GM11168 (cell line): ENCODE measurements around the gene FOXRED1.
"Not testable (repeated sequence)": the region's sequence is repeated elsewhere in the genome, so short reads cannot be mapped to it uniquely, and the experiment has no call there.

Experiments used
- in situ Hi-C: fragments of 300-500 bp; cut with MboI; formaldehyde crosslinking; loops from one replicate; pipeline ENCODE4 v1.12.0; 2022; ENCODE audit warnings: low sequenced_read_pairs; ENCODE audit not compliant: unreplicated experiment

The FOXRED1 gene

GRCh38 chr11:126268708-126269579, at the start of gene FOXRED1, which contains the start of gene SRPRA:
Gene FOXRED1, plus strand, starts transcription at chr11:126269154. Its CDS starts 53 bp downstream, at chr11:126269207.
Gene SRPRA, minus strand, starts transcription at chr11:126268895. Its CDS starts 91 bp downstream, at chr11:126268804.
- in situ Hi-C loops: no loop called here

- in situ Hi-C loops: no loop called here
Measured at GRCh38 chr11:126219547-126219946, 49.4 kb upstream of the FOXRED1 start.

- in situ Hi-C loops: no loop called here
Measured at GRCh38 chr11:126224647-126225294, 44.2 kb upstream of the FOXRED1 start.

GRCh38 chr11:126225295-126225665, 43.7 kb upstream of the FOXRED1 start:
- in situ Hi-C loops: no loop called here

- in situ Hi-C loops: no loop called here
Measured at GRCh38 chr11:126226334-126227084, 42.4 kb upstream of the FOXRED1 start.

GRCh38 chr11:126229858-126230540, 39.0 kb upstream of the FOXRED1 start:
- in situ Hi-C loops: no loop called here

- in situ Hi-C loops: no loop called here
Measured at GRCh38 chr11:126231725-126232459, 37.1 kb upstream of the FOXRED1 start.

GRCh38 chr11:126232683-126233082, 36.3 kb upstream of the FOXRED1 start:
- in situ Hi-C loops: no loop called here

GRCh38 chr11:126233391-126233790, 35.6 kb upstream of the FOXRED1 start:
- in situ Hi-C loops: no loop called here

GRCh38 chr11:126246636-126247035, 22.3 kb upstream of the FOXRED1 start:
- in situ Hi-C loops: no loop called here

- in situ Hi-C loops: no loop called here
Measured at GRCh38 chr11:126253265-126253664, 15.7 kb upstream of the FOXRED1 start.

- in situ Hi-C loops: no loop called here
Measured at GRCh38 chr11:126254819-126255218, 14.1 kb upstream of the FOXRED1 start.

- in situ Hi-C loops: not testable (repeated sequence)
Measured at GRCh38 chr11:126255507-126255906, 13.4 kb upstream of the FOXRED1 start.

- in situ Hi-C loops: no loop called here
Measured at GRCh38 chr11:126256216-126256615, 12.7 kb upstream of the FOXRED1 start.

- in situ Hi-C loops: no loop called here
Measured at GRCh38 chr11:126257144-126257543, 11.8 kb upstream of the FOXRED1 start.

- in situ Hi-C loops: no loop called here
Measured at GRCh38 chr11:126257764-126258163, 11.2 kb upstream of the FOXRED1 start.

GRCh38 chr11:126262216-126262615, 6.7 kb upstream of the FOXRED1 start:
- in situ Hi-C loops: no loop called here

GRCh38 chr11:126263489-126263888, 5.5 kb upstream of the FOXRED1 start:
- in situ Hi-C loops: no loop called here

GRCh38 chr11:126265811-126266210, 3.1 kb upstream of the FOXRED1 start:
- in situ Hi-C loops: no loop called here

- in situ Hi-C loops: no loop called here
Measured at GRCh38 chr11:126267650-126268049, 1.3 kb upstream of the FOXRED1 start.
